HCT116 (cell line): ENCODE measurements around the gene C11orf91. TPM values are rescaled to one million over a fixed set of nuclear protein-coding genes. Genes with fewer than 3 reads are reported as not detected.

ENCODE experiments used
- ATAC-seq: fragments of 200-7000 bp; cut with Tn5 transposase; 2 replicates; pipeline ENCODE4 v1.9.1; 2020; ENCODE audit warnings: mild to moderate bottlenecking, moderate library complexity
- BruUV-seq: library from RNA; stranded (reverse); fragments of 400-500 nt; replicated peaks from 2 replicates; lab custom pipeline; 2021; lab: Mats Ljungman, UMichigan
- CTCF ChIA-PET: fragments of 300-600 bp; sonication (Branson Sonifier 250); formaldehyde crosslinking; loops from one replicate; lab custom pipeline; 2021; ENCODE audit warnings: antibody characterized with exemption; lab: Charles Lee
- POLR2A ChIA-PET: fragments of 300-600, 350-600 bp; sonication (Branson Sonifier 250); formaldehyde crosslinking; loops from one replicate; lab custom pipeline; 2021; ENCODE audit warnings: antibody characterized with exemption; lab: Charles Lee
- RAD21 ChIA-PET, 2 experiments: fragments of 300-600 bp; sonication (Branson Sonifier 250); formaldehyde crosslinking; loops; one replicate each; lab custom pipeline; 2023; ENCODE audit warnings: low total read pairs in 2 of 2; ENCODE audit not compliant: uncharacterized antibody in 2 of 2, unreplicated experiment in 2 of 2, low non-redundant PET in 1 of 2; lab: Charles Lee
- DNase-seq: peaks from one replicate; pipeline ENCODE4 v3.0.0-alpha.2; 2010; ENCODE audit warnings: low read depth, low spot score
- H2AFZ ChIP-seq: fragments of 200-600 bp; shearing (Covaris generic), sonication (generic); 2 replicates; pipeline ENCODE4 v1.6.1; 2017; ENCODE audit warnings: low read depth, mixed run types, mixed read lengths, antibody characterized with exemption, low read length; ENCODE audit not compliant: poor library complexity, severe bottlenecking
- H3K27ac ChIP-seq: 2 replicates; pipeline ENCODE4 v1.5.1; 2012; ENCODE audit warnings: low read depth, low read length
- H3K27me3 ChIP-seq: fragments of 200-600 bp; sonication (generic); 2 replicates; pipeline ENCODE4 v1.6.1; 2016; ENCODE audit warnings: mixed run types, low read length, mixed read lengths; ENCODE audit not compliant: insufficient read depth
- H3K36me3 ChIP-seq, 2 experiments: fragments of 200-500 bp in 1 of 2; fragments of 200-600 bp in 1 of 2; sonication (Bioruptor generic) in 1 of 2; sonication (generic) in 1 of 2; 2 replicates each; pipeline versions ENCODE4 v1.5.1 to v1.6.1; 2014 to 2016; ENCODE audit warnings: low read length in 2 of 2, inconsistent platforms in 1 of 2, mixed read lengths in 1 of 2, mixed run types in 1 of 2; ENCODE audit not compliant: insufficient read depth in 2 of 2, control insufficient read depth in 1 of 2
- H3K4me1 ChIP-seq, 2 experiments: fragments of 200-600 bp in 1 of 2; sonication (generic) in 1 of 2; 2 replicates each; pipeline versions ENCODE4 v1.5.1 to v1.6.1; 2012 to 2017; ENCODE audit warnings: low read length in 2 of 2, inconsistent platforms in 1 of 2, mild to moderate bottlenecking in 1 of 2, mixed read lengths in 1 of 2, mixed run types in 1 of 2, moderate library complexity in 1 of 2; ENCODE audit not compliant: insufficient read depth in 2 of 2, control insufficient read depth in 1 of 2
- H3K4me2 ChIP-seq: fragments of 200-600 bp; sonication (generic); 2 replicates; pipeline ENCODE4 v1.6.1; 2017; ENCODE audit warnings: mixed run types, low read length, mixed read lengths
- H3K4me3 ChIP-seq, 2 experiments: fragments of 200-600 bp in 1 of 2; sonication (generic) in 1 of 2; replicated peaks in 1 of 2; 2 replicates each; pipeline ENCODE4 v1.5.1; 2011 to 2016; ENCODE audit warnings: low read length in 2 of 2, control low read depth in 1 of 2, low read depth in 1 of 2, mild to moderate bottlenecking in 1 of 2, mixed read lengths in 1 of 2, mixed run types in 1 of 2
- H3K79me2 ChIP-seq: fragments of 200-600 bp; sonication (generic); 2 replicates; pipeline ENCODE4 v1.6.1; 2017; ENCODE audit warnings: mild to moderate bottlenecking, mixed run types, low read length, moderate library complexity, mixed read lengths; ENCODE audit not compliant: insufficient read depth
- H3K9ac ChIP-seq: fragments of 200-600 bp; sonication (generic); 2 replicates; pipeline ENCODE4 v1.6.1; 2016; ENCODE audit warnings: low read length, mixed read lengths
- H3K9me2 ChIP-seq: fragments of 200-600 bp; sonication (generic), shearing (Covaris generic); 2 replicates; pipeline ENCODE4 v1.6.1; 2017; ENCODE audit warnings: mixed run types, mild to moderate bottlenecking, moderate library complexity; ENCODE audit not compliant: insufficient read depth
- H3K9me3 ChIP-seq, 2 experiments: fragments of 200-500 bp in 1 of 2; fragments of 200-600 bp in 1 of 2; sonication (Bioruptor generic) in 1 of 2; sonication (generic) in 1 of 2; 2 replicates each; pipeline ENCODE4 v1.6.1; 2014 to 2017; ENCODE audit warnings: low read length in 2 of 2, mixed read lengths in 2 of 2, inconsistent platforms in 1 of 2, low read depth in 1 of 2, mild to moderate bottlenecking in 1 of 2, mixed run types in 1 of 2, moderate library complexity in 1 of 2; ENCODE audit not compliant: control insufficient read depth in 1 of 2, insufficient read depth in 1 of 2
- H4K20me1 ChIP-seq: fragments of 200-600 bp; sonication (generic), shearing (Covaris generic); 2 replicates; pipeline ENCODE4 v1.6.1; 2017; ENCODE audit warnings: mixed run types, mild to moderate bottlenecking, moderate library complexity; ENCODE audit not compliant: insufficient read depth
- ATF3 ChIP-seq: IDR thresholded peaks from 2 replicates; pipeline ENCODE4 v1.6.1; 2012
- CBX3 ChIP-seq: IDR thresholded peaks from 2 replicates; pipeline ENCODE4 v1.6.1; 2012; ENCODE audit warnings: low read depth
- CEBPB ChIP-seq: IDR thresholded peaks from 2 replicates; pipeline ENCODE4 v1.6.1; 2012; ENCODE audit warnings: low read depth
- EGR1 ChIP-seq: IDR thresholded peaks from 2 replicates; pipeline ENCODE4 v1.6.1; 2012; ENCODE audit warnings: low read depth
- ELF1 ChIP-seq: IDR thresholded peaks from 2 replicates; pipeline ENCODE4 v1.6.1; 2012; ENCODE audit warnings: low read depth, borderline replicate concordance
- EZH2 ChIP-seq: fragments of 200-600 bp; sonication (generic); IDR thresholded peaks from 2 replicates; pipeline ENCODE4 v1.6.1; 2017; ENCODE audit warnings: antibody characterized with exemption, mixed run types
- EZH2phosphoT487 ChIP-seq: fragments of 200-600 bp; IDR thresholded peaks from 2 replicates; pipeline ENCODE4 v1.6.1; 2018; ENCODE audit warnings: antibody characterized with exemption, borderline replicate concordance
- FOSL1 ChIP-seq: IDR thresholded peaks from 2 replicates; pipeline ENCODE4 v1.6.1; 2012; ENCODE audit warnings: low read depth
- JUND ChIP-seq: IDR thresholded peaks from 2 replicates; pipeline ENCODE4 v1.6.1; 2012
- POLR2A ChIP-seq: IDR thresholded peaks from 2 replicates; pipeline ENCODE4 v1.7.0; 2011; ENCODE audit warnings: borderline replicate concordance; ENCODE audit not compliant: insufficient read depth, insufficient read length; ENCODE audit errors: extremely low read depth
- POLR2AphosphoS5 ChIP-seq: IDR thresholded peaks from 2 replicates; pipeline ENCODE4 v1.6.1; 2011; ENCODE audit warnings: mild to moderate bottlenecking, low read depth, low read length, moderate library complexity
- REST ChIP-seq: IDR thresholded peaks from 2 replicates; pipeline ENCODE4 v1.6.1; 2012; ENCODE audit warnings: low read depth
- SIN3A ChIP-seq: IDR thresholded peaks from 2 replicates; pipeline ENCODE4 v1.6.1; 2012; ENCODE audit warnings: low read depth
- SP1 ChIP-seq: IDR thresholded peaks from 2 replicates; pipeline ENCODE4 v1.6.1; 2012; ENCODE audit warnings: low read depth
- SRF ChIP-seq: IDR thresholded peaks from 2 replicates; pipeline ENCODE4 v1.6.1; 2012; ENCODE audit warnings: low read depth
- TCF7L2 ChIP-seq: IDR thresholded peaks from 2 replicates; pipeline ENCODE4 v1.7.0; 2011; ENCODE audit warnings: borderline replicate concordance, inconsistent platforms; ENCODE audit not compliant: insufficient read depth, insufficient read length; ENCODE audit errors: extremely low read depth
- YY1 ChIP-seq: IDR thresholded peaks from 2 replicates; pipeline ENCODE4 v1.6.1; 2011; ENCODE audit warnings: low read length, low read depth, moderate library complexity, mild to moderate bottlenecking; ENCODE audit not compliant: insufficient replicate concordance; ENCODE audit errors: extremely low read depth
- intact Hi-C: fragments of 100-400 bp; cut with micrococcal nuclease; formaldehyde crosslinking; loops from 2 replicates; pipeline ENCODE4 v1.10.0; 2022
- total RNA-seq: library from RNA; stranded (reverse); gene quantifications from one replicate; pipeline ENCODE4 v1.2.1, GENCODE V29; 2021; ENCODE audit not compliant: unreplicated experiment
- TF ChIP-seq, protein P1 (sequence below): IDR thresholded peaks from 2 replicates; pipeline ENCODE4 v1.6.1; 2011; ENCODE audit warnings: mild to moderate bottlenecking, low read length, moderate library complexity; ENCODE audit not compliant: insufficient replicate concordance; ENCODE audit errors: extremely low read depth
- TF ChIP-seq, protein P2 (sequence below): IDR thresholded peaks from 2 replicates; pipeline ENCODE4 v1.6.1; 2012

Gene C11orf91
- total RNA-seq, 1 experiment from 2014 or later, result 0.54 TPM

GRCh38 chr11:33692013-33692504 is 8.6 kb downstream of the C11orf91 start:
- H3K27ac ChIP-seq, result peak overlapping the region; percentile 72
- no peaks in the 10 kb centered on the region for H3K36me3 ChIP-seq
- H3K27me3 ChIP-seq, result no peaks in the 10 kb centered on the region
- H3K9ac ChIP-seq, result peak overlapping the region; percentile 57
- intact Hi-C loops, result loop anchor here (5.0 to 10.0 kb wide), 2 partner anchors 60 to 807 kb away; no protein-coding TSS in a partner anchor
- H4K20me1 ChIP-seq, result no peaks in the 10 kb centered on the region
- BruUV-seq, result no TSS peak
- ChIA-PET CTCF (interaction anchor here (1.1 to 8.4 kb wide), 2 partner anchors 51 to 115 kb away, joined by 3 to 57 read pairs; no protein-coding TSS in a partner anchor), RAD21 (interaction anchor here in 1 of 2 experiments (0.8 to 2.0 kb wide), 2 partner anchors 50 to 59 kb away, joined by 5 to 11 read pairs; no protein-coding TSS in a partner anchor), POLR2A (interaction anchor here (1.5 to 4.3 kb wide), 4 partner anchors 10 to 58 kb away, joined by 5 to 38 read pairs (median 8); partner anchors contain the start of genes C11orf91 and CD59)
- peak; percentile 81 for DNase-seq
- ATAC-seq, result peak; percentile 59
- no peaks in the 10 kb centered on the region for H3K79me2 ChIP-seq
- peak overlapping the region; percentile 77 for H2AFZ ChIP-seq
- no peaks in the 10 kb centered on the region for H3K9me2 ChIP-seq
- H3K4me1 ChIP-seq, result peaks cover 42 to 88% of the 10 kb centered on the region in 2 experiments
- H3K9me3 ChIP-seq, result no peaks in the 10 kb centered on the region
- peak overlapping the region; percentile 76 for H3K4me2 ChIP-seq
- H3K4me3 ChIP-seq, result peak overlapping the region in 1 of 2 experiments; percentile 29; a peak in 2 of 4 replicates
- peak; percentile 43; the same call in 1 of the 2 replicates for TF ChIP-seq SRF
- peak; percentile 8 for TF ChIP-seq YY1
- peak; percentile 96 for TF ChIP-seq JUND
- TF ChIP-seq ATF3, result no peak; the same call in 1 of the 2 replicates
- peak; percentile 29; the same call in 1 of the 2 replicates for TF ChIP-seq POLR2AphosphoS5
- no peak for TF ChIP-seq POLR2A
- peak; percentile 78 for TF ChIP-seq FOSL1
- no peak for TF ChIP-seq REST
- TF ChIP-seq EZH2, result no peak
- TF ChIP-seq CBX3, result peak; percentile 75
- peak; percentile 89 for TF ChIP-seq SP1
- no peak for TF ChIP-seq EZH2phosphoT487
- TF ChIP-seq, protein P1, sequence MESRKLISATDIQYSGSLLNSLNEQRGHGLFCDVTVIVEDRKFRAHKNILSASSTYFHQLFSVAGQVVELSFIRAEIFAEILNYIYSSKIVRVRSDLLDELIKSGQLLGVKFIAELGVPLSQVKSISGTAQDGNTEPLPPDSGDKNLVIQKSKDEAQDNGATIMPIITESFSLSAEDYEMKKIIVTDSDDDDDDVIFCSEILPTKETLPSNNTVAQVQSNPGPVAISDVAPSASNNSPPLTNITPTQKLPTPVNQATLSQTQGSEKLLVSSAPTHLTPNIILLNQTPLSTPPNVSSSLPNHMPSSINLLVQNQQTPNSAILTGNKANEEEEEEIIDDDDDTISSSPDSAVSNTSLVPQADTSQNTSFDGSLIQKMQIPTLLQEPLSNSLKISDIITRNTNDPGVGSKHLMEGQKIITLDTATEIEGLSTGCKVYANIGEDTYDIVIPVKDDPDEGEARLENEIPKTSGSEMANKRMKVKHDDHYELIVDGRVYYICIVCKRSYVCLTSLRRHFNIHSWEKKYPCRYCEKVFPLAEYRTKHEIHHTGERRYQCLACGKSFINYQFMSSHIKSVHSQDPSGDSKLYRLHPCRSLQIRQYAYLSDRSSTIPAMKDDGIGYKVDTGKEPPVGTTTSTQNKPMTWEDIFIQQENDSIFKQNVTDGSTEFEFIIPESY, result no peak
- TF ChIP-seq EGR1, result 0 out of 2 replicates have a peak, but pooled peaks have one; percentile 5
- TF ChIP-seq CEBPB, result peak; percentile 75
- TF ChIP-seq TCF7L2, result no peak
- peak; percentile 56; the same call in 1 of the 2 replicates for TF ChIP-seq SIN3A
- TF ChIP-seq, protein P2, sequence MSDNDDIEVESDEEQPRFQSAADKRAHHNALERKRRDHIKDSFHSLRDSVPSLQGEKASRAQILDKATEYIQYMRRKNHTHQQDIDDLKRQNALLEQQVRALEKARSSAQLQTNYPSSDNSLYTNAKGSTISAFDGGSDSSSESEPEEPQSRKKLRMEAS, result peak; percentile 84
- no peak; the same call in 1 of the 2 replicates for TF ChIP-seq ELF1
